HK-2 (cell line): ENCODE measurements around the gene GAMT.

Experiments used
- DNase-seq: peaks from one replicate; pipeline ENCODE4 v3.0.0-alpha.2; 2018; ENCODE audit not compliant: unreplicated experiment

Gene GAMT

GRCh38 chr19:1400281-1401137 lies 833 bp downstream of the GAMT start:
- peak; percentile 43 for DNase-seq

GRCh38 chr19:1399745-1400144 lies 1.6 kb downstream of the GAMT start:
- no peak for DNase-seq

- no peak for DNase-seq
Measured at GRCh38 chr19:1399079-1399478, 2.3 kb downstream of the GAMT start.

GRCh38 chr19:1397838-1398237 lies 3.5 kb downstream of the GAMT start:
- no peak for DNase-seq

DNA sequence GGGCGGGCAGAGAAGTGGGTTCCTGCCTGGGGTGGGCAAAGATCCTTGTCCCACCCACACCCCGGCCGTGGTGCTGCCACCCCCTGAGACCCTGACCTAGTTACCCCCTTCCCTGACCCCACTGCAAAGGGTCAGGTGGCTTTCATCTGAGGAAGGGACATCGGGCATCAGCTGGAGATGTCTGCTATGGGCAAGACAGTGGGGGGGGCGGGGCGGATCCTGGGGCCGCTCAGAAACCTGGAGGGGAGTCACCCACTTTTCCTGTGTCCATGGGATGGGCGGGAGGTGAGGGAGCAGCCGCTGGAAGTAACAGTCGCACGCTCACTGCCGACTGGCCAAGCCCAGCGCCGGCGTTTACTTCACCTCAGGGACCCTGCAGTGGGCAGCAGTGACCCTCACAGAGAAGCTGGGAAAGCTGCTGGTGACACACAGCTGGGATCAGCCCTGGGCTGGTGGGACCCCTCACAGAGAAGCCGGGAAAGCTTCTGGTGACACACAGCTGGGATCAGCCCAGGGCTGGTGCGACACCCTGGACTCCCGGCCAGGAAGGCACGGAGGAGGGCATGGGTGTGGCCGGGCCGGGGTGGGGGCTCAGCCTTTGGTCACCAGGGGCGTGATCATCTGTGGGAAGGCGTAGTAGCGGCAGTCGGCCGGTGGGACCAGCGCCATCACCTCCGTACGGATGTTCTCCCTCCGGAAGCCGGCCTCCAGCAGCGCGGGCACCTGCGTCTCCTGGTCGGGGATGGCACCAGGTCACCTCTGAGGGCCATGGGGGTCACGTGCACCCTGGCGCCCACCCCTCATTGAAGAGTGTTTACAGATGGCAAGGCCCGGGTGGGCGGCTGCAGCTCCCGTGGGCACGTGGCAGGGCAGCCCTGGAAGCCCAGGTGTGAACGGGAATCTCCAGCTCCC lies 4.3 kb downstream of the GAMT start:
- DNase-seq, result no peak

GRCh38 chr19:1396019-1396767 lies 5.1 kb downstream of the GAMT start:
- DNase-seq, result no peak

- DNase-seq, result no peak
Measured at GRCh38 chr19:1395194-1396018, 5.9 kb downstream of the GAMT start.

DNA sequence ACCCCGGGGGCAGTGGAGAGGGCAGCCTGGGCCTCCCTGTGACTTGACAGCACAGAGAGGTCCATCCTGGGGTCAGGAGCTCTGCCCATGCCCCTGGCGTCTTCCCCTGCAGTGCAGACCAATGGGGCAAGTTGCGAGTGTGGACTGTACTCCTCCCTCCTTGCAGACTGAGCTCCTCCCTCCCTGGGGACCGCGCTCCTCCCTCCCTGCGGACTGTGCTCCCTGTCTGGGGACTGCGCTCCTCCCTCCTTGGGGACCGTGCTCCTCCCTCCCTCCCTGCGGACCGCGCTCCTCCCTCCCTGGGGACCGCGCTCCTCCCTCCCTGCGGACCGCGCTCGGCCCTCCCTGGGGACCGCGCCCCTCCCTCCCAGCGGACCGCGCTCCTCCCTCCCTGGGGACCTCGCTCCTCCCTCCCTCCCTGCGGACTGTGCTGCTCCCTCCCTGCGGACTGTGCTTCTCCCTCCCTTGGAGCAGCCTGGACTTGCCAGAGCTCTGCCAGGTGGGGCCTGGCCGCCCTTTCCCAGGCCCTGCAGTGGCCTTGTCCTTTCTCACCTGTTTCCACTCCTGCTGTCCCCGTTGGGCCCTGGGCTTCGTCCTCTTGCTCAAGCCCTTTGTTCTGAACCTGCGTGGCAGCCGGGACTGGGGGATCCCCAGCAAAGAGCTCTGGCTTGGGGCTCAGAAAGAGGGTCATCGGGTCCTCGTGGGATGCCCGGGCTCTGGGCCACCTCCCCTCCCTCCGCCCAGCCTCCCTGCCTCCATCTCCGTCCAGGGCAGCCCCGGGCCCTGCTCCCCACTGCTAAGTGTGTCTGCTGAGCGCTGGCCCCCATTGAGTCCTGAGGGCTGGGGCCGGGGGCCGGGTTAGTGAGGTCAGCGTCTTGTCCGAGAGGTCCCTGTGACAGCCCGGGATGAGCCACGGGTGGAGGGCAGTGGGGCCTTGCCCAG lies 6.8 kb downstream of the GAMT start:
- DNase-seq, result no peak

GRCh38 chr19:1393841-1394240 lies 7.5 kb downstream of the GAMT start:
- no peak for DNase-seq

DNA sequence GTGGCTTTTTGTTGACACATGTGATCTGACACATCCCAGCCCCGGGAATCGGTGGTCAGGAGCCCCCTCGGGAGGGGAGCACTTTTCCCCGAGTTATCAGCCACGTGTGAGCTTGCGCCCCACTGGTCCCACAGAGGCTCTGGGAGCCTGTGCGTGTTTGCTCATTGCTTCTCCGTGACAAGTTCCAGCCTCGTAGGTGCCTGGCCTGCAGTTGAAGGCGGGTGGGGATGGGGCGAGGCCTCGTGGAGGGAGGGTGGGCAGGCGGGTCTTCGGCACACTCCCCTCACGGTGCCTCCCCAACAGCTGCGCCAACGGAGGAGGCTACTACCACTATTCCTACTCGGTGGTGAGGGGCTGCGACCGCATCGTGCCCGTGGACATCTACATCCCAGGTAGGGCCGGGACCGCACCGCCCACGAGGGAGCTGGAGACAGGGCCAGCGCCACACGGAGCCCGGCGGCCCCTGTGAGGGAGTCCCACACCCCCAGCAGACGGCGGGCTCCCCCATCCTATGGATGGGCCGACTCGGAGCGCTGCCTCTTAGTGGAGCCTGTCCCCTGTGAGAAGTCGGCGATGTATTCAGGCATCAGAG lies 8.3 kb downstream of the GAMT start:
- no peak for DNase-seq

DNA sequence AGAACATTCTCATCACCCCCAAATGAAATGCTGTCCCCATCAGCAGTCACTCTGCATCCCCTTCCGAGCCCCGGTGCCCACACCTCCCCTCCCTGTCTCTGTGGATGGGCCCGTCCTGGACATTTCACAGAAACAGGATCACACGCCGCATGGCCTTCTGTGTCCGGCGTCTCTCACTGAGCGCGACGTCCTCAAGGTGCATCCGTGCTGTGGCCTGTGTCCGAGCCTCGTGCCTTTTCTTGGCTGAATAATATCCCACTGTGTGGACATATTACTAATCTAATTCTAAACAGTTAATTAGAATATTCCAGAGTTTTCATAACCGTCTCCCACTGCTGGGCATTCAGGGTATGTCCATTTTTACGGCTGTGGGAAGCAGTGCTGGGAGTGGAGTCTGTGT lies 8.9 kb downstream of the GAMT start:
- DNase-seq, result no peak

DNA sequence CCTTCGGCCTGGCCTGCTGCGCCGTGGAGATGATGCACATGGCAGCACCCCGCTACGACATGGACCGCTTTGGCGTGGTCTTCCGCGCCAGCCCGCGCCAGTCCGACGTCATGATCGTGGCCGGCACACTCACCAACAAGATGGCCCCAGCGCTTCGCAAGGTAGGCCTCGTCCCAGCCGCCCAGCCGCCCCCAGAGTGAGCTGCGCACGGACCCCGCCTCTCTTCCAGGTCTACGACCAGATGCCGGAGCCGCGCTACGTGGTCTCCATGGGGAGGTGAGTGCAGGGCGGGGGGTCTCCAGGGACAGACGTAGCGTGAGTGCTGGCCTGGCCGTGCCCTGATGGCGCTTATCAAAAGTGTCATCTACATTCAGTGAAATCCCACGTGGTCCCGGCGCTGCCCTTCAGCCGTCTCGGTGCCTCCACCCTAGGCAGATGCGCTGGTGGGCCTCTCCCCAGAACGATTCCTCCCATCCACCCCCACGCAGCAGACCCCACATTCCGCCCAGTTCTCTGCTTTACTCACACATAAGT lies 10.4 kb downstream of the GAMT start:
- DNase-seq, result no peak

- no peak for DNase-seq
Measured at GRCh38 chr19:1389033-1389940, 12.1 kb downstream of the GAMT start.

GRCh38 chr19:1388637-1389026 lies 12.7 kb downstream of the GAMT start:
- no peak for DNase-seq

GRCh38 chr19:1387684-1388636 lies 13.4 kb downstream of the GAMT start:
- DNase-seq, result no peak

DNA sequence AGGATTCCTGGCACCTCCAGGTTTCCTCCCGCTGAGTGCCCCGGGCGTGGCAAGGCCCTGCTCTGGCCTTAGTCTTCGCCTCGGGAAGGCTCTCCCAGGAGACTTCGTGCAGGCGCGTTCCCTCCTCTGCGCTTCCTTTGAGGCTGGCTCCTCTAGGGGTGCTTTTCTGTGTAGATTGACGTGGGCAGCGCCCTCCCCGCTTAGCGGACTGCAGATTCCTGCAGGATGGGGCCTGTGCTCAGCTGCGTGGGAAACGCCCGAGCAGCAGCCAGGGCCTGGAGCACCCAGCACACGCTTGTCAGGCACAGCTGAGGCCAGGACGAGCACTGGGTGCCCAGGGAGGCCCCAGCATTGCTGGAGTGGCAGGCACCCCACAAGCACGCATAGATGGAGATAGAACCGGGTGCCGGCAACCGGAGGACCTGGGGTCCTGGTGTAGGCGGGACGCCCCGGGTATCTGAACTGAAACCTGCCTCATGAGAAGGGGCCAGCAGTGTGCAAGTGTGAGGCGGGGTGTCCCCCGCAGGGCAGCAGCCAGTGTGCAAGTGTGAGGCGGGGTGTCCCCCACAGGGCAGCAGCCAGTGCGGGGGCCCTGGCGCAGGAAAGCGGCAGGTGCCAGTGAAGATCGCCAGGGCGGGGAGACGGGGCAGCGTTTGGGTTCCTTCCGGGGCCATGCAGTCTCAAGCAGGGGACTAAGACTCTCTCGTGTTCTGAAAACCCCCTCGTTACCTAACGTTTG lies 14.2 kb downstream of the GAMT start:
- DNase-seq, result no peak

DNA sequence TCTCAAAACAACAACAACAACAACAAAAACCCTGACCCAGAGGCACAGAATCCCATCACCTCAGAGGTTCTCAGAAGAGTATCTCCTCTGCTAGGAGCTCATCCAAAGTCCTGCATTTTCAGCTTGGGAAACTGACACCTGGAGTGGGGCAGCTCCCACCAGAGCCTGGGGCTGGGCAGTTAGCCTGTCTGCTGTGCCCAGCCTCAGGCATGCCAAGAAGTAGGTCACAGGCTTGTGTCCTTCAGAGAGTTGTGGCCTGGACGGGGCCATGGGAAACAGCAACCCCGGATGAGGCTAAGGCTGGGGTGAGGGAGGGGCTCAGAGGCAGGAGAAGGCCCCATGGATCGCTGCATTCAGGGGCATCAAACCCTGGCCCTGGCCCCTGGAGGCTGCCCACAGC lies 15.5 kb downstream of the GAMT start:
- no peak for DNase-seq
